Measurements from ENCODE around the gene SLC6A1.
A peak's percentile ranks its signal among the peaks of the same experiment; 100 is the strongest.

The SLC6A1 gene

GRCh38 chr3:10983219-10983916 is 9.2 kb upstream of the SLC6A1 start:
- TF ChIP-seq CTCF (IDR thresholded peaks at IDR 0.05; ENCODE audit: low read depth, low read length), result peak; percentile 79
- no peak overlapping the region for H3K4me3 ChIP-seq (ENCODE audit: low read depth, low read length)

GRCh38 chr3:10984371-10984896 is 8.1 kb upstream of the SLC6A1 start:
- no peak for TF ChIP-seq CTCF (IDR thresholded peaks at IDR 0.05; ENCODE audit: low read depth, low read length)
- no peak overlapping the region for H3K4me3 ChIP-seq (ENCODE audit: low read depth, low read length)

GRCh38 chr3:10985181-10985580 is 7.4 kb upstream of the SLC6A1 start:
- H3K4me3 ChIP-seq (ENCODE audit: low read depth, low read length), result no peak overlapping the region
- TF ChIP-seq CTCF (IDR thresholded peaks at IDR 0.05; ENCODE audit: low read depth, low read length), result no peak

- no peak for TF ChIP-seq CTCF (IDR thresholded peaks at IDR 0.05; ENCODE audit: low read depth, low read length)
Observed at GRCh38 chr3:10986592-10986991, 6.0 kb upstream of the SLC6A1 start.

GRCh38 chr3:10988001-10988665 is 4.4 kb upstream of the SLC6A1 start:
- TF ChIP-seq CTCF (IDR thresholded peaks at IDR 0.05; ENCODE audit: low read depth, low read length), result no peak
- no peak overlapping the region for H3K4me3 ChIP-seq (ENCODE audit: low read depth, low read length)

More at GRCh38 chr3:10986592-10986991, 6.0 kb upstream of the SLC6A1 start:
- no peak overlapping the region for H3K4me3 ChIP-seq (ENCODE audit: low read depth, low read length)

- H3K4me3 ChIP-seq (ENCODE audit: low read depth, low read length), result no peak overlapping the region
- TF ChIP-seq CTCF (IDR thresholded peaks at IDR 0.05; ENCODE audit: low read depth, low read length), result no peak
Observed at GRCh38 chr3:10988991-10989484, 3.5 kb upstream of the SLC6A1 start.
